ENCODE data around the gene PTPRN2.

DNA sequence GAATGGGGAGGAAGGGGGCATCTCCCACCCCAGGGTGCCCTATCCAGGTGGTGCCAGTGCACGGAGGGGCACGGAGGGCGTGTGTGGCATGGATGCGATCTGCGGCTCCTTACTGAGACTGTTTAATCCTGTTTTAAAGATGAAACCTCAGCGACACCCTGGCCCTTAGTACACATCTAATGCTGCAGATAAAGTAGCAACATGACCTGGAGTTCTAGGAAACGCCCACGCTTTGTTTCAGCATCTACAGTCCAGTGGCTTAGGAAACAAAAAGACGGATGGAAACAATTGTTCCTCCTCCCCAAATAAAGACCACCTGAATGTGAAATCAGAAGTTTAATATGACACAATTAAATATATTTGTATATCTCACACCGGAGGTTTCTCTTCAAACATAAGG lies 1048.9 kb downstream of the PTPRN2 start:
- TF ChIP-seq, protein P1, sequence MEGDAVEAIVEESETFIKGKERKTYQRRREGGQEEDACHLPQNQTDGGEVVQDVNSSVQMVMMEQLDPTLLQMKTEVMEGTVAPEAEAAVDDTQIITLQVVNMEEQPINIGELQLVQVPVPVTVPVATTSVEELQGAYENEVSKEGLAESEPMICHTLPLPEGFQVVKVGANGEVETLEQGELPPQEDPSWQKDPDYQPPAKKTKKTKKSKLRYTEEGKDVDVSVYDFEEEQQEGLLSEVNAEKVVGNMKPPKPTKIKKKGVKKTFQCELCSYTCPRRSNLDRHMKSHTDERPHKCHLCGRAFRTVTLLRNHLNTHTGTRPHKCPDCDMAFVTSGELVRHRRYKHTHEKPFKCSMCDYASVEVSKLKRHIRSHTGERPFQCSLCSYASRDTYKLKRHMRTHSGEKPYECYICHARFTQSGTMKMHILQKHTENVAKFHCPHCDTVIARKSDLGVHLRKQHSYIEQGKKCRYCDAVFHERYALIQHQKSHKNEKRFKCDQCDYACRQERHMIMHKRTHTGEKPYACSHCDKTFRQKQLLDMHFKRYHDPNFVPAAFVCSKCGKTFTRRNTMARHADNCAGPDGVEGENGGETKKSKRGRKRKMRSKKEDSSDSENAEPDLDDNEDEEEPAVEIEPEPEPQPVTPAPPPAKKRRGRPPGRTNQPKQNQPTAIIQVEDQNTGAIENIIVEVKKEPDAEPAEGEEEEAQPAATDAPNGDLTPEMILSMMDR (conservative IDR thresholded peaks at IDR 0.05; ENCODE audit: low read length) = no peak
- no peak for TF ChIP-seq EZH2phosphoT487 (IDR thresholded peaks at IDR 0.05; ENCODE audit: borderline replicate concordance, low read depth, low read length)

All from OCI-LY7 (cell line).